KOPT-K1 (cell line): ENCODE results near the gene EXOC3L1.

Source experiments
- H3K27ac ChIP-seq: fragments of 200-600 bp; sonication (generic); 2 replicates; pipeline ENCODE4 v1.5.1; 2016; ENCODE audit warnings: antibody characterized with exemption, mild to moderate bottlenecking, low read depth, low read length; ENCODE audit not compliant: poor library complexity, severe bottlenecking
- H3K36me3 ChIP-seq: fragments of 200-600 bp; sonication (generic); 2 replicates; pipeline ENCODE4 v1.5.1; 2017; ENCODE audit warnings: antibody characterized with exemption, mild to moderate bottlenecking, low read length, moderate library complexity; ENCODE audit not compliant: insufficient read depth
- H3K9me3 ChIP-seq: fragments of 200-600 bp; sonication (generic); 2 replicates; pipeline ENCODE4 v1.5.1; 2017; ENCODE audit warnings: antibody characterized with exemption, low read length, mild to moderate bottlenecking; ENCODE audit not compliant: insufficient read depth, poor library complexity, severe bottlenecking

The EXOC3L1 gene

DNA sequence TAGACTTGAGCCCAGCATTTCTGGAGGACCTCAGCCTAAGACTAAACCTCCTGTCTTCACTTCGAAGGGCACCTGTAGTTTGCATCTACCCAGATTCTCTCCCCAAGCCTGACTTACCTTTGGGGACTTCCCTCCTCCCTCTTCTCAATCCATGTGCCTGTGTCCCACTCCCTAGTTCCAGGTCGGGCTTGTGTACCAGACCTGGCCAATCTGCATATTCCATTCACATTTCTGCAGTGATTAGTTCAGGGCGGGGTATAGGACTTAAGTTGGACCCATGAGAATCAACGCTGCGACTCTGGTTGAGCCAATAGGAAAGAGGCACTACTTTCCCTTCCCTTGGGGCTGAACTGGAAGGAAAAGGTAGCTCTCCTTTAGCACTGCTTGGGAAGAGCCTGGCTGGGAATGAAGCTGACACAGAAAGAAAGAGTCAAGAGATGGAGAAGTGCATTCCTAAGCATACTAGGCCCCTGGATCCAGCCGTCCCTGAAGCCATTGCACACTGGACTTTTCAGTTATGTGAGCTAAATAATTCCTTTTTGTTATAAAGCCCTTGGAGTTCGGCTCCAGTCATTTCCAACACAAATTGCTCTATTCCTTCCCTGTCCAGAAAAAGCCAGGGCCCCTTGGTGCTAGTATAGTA lies 32.7 kb downstream of the EXOC3L1 start:
- Histone ChIP-seq H3K36me3 (no peaks in the 10 kb centered on the region), H3K27ac (no peak overlapping the region), H3K9me3 (no peaks in the 10 kb centered on the region)

DNA sequence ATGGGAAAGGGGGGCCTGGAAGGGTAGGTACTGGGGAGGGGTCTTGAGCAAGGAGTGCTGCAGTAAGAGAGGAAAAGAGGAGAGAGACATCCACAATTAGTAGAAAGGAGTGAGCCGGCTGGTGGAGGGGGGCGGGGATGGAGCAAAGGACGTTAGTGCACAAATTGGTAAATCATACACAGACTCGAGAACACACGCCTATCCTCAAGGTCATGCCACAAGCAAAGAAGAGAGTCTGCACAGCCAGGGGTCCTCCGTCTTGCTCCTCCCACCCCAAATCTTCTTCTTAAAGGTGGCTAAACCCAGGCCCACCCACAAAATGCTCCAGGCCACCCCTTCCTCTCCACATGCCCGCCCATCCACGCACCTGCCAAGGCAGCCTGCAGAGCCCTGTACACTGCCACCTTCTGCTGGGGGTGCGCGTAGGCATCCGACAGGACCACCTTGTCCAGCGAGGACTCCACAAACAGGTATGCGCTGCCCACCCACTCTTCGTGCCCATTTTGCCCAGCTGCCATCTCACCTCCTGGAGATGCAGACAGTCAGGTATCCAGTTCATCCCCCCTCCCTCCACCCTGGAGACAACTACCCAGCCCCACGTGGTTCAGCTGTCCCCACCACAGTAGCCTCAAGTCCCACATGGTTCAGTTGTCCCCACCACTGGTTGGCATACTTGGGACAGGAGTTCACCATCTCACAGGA lies 33.6 kb downstream of the EXOC3L1 start:
- H3K9me3 ChIP-seq = no peaks in the 10 kb centered on the region
- no peak overlapping the region for H3K27ac ChIP-seq
- no peaks in the 10 kb centered on the region for H3K36me3 ChIP-seq

DNA sequence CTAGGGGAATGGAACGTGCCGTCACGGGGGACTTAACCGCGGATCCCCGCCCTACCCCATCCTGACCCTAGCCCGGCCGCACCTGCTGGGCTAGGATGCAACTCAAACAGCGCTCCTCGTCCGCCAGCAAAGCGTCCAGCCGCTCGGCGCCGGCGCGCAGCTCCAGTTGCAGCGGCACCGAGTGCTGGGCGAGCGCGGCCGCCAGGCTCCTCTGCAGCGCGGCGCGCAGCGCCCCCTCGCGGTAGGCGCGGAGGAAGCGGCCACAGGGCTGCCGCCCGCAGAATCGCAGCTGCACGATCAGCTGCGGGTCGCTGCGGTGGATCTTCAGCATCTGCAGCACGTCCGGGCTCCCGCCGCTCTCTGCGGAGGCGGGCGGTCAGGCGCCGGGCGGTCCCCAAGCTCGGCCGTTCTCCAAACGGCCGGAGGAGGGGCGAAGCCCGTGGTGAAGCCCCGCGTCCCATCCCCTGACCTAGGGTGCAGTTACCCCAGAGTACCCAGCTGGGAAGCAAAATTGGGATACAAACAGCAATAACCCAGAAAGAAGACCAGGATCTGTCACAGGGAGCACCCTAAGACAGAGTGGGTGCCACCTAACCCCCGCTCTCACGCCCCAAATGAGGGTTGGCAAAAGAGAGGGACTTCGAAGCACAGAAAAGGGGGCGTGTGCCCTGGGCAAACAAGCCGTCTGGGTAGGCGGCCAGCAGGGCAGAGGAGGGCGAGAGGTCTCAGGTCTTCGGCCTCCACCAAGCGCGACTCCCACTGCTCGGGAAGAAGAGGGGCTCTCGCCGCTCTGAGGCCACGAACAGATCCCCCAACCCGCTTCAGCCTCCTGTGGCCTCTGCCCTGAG lies 34.4 kb downstream of the EXOC3L1 start:
- H3K27ac ChIP-seq = no peak overlapping the region
- no peaks in the 10 kb centered on the region for H3K36me3 ChIP-seq
- H3K9me3 ChIP-seq = no peaks in the 10 kb centered on the region

DNA sequence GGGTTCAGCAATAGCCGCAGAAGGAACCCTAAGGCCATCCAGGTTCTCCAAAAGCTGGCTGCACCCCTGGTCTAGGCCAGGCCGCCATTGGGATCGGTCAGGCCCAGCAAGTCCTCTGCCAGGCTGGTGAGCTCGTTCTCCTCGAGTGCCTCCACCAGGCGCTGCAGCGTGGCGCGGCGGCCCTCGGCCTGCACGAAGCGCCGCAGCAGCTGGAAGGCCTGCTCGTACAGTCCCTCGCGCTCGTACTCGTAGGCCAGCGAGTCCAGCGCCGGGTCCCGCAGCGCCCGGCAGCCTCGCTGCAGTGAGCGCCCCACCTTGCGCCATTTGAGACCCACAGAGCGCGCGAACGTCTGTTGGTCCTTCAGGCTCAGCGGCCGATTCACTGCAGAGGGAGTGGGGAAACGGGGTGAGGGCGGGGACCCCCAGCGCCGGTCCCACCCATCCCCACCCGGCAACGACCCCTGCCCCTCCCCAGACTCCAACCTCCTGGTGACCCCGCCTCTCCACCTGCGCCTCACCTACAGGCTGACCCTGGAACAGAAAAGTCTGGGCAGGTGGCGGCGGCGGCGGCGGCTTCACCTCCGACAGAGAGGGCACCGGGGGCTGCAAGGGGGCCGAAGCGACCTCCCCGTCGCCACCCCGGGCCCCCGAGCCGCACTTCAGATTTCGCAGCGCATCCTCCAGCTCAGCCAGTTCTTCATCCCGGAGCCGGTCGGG lies 35.2 kb downstream of the EXOC3L1 start:
- no peaks in the 10 kb centered on the region for H3K9me3 ChIP-seq
- no peak overlapping the region for H3K27ac ChIP-seq
- peaks cover 1% of the 10 kb centered on the region; the same call in 1 of the 2 replicates for H3K36me3 ChIP-seq

DNA sequence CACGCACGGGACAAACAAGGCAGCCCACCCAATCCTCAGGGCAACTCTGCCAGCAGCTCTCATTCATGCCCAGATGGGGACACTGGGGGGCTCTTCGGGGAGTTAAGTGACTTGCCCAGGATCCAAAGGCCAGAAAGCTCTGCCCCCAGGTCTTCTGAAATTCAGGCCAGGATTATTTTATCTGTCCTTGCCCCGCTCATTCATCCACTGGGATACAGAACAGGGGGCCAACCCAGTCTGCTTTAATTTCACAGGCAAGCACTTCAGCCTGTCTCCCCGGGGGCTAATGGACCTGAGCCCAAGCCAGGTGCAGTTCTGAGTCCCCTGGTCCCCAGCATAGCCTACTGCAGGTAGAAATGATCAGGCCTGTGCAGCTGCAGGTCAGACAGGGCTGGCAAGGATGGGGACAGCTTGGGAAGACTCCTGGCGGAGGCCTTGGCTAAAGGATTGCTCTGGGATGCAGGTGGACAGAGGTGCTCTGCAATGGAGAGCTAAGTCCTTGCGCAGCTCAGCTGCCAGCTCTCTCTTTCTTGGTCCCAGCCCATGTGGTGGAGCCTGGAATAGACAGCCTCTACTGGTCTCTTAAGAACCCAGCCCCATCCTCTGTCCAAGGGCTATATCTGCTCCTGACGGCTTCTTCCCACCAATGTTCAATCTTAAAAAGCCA lies 38.4 kb downstream of the EXOC3L1 start:
- H3K36me3 ChIP-seq = peaks cover 32% of the 10 kb centered on the region

DNA sequence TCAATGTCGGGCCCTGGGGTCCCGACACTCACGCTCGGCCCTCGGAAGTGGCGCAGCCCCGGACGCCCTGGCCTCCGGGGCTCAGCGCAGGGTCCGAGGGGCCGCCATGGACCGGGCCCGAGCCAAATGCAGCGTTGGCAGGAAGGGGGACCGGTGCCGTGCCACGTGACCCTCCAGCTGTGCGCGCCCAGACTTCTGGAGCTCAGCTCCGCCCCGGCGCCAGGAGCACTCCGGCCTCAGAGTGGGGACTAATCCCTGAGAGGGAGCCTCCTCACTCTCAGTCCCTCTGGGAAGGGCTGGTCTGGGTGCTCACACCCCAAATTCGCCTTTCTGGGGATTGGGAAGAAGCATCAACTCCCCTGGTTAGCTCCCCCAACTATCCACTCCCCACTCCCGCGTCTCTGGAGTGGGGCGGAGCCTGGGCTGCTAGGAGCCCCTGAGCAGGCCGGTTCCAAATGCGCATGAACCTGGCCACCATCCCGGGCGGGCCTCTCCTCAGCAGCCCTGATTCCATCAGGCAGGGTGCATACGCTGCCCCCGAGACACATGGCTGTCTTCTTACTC lies 39.0 kb downstream of the EXOC3L1 start, which contains the start of gene B3GNT9:
Gene B3GNT9 (minus strand): TSS at position 166 of the 564 bp plus-strand sequence. CDS start 513 bp downstream, outside the sequence.
- Histone ChIP-seq H3K36me3 (peaks cover 38% of the 10 kb centered on the region), H3K27ac (no peak within 1 kb of the TSS), H3K9me3 (no peaks in the 10 kb centered on the region)

More for the DNA sequence above, 38.4 kb downstream of the EXOC3L1 start:
- Histone ChIP-seq H3K9me3 (no peaks in the 10 kb centered on the region), H3K27ac (no peak overlapping the region)

DNA sequence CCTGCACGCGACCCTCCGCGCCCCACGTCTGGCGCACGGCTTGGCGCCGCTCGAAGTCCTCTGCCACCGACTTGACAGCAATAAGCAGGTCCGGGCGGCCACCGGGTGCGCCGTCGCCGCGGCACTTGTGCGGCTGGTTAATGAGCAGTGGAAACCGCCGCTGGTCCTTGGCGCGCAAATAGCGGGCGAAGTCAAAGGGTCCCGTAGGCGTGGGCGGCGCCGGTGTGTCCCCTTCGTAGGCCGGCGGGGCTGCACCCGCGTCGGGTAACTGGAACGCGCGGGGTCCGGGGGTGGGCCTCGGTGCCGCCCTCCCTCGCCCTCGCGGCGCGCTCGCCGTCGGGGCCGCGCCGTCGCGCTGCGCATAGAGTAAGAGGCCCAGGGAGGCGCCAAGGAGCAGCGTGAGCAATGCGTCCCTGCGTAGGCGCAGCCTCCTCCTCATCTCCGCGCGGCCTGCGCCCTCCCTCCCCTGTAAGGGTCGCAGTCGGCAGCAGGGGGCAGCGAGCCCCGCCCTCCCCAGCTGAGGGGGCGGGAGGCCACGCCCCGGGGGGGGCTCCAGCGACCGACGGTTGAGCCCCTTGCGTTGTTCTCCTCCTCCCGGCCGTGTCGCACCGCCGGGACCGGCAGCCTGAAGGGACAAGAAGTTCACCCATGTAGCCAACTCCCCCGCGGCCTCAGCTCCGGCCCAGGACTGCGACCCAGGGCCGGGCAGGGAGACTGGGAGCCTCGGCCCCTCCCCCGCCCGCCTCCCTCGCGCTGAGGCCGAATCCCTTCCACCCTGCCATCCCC lies 39.7 kb downstream of the EXOC3L1 start:
- Histone ChIP-seq H3K27ac (no peak overlapping the region), H3K9me3 (no peaks in the 10 kb centered on the region), H3K36me3 (peaks cover 45% of the 10 kb centered on the region)

DNA sequence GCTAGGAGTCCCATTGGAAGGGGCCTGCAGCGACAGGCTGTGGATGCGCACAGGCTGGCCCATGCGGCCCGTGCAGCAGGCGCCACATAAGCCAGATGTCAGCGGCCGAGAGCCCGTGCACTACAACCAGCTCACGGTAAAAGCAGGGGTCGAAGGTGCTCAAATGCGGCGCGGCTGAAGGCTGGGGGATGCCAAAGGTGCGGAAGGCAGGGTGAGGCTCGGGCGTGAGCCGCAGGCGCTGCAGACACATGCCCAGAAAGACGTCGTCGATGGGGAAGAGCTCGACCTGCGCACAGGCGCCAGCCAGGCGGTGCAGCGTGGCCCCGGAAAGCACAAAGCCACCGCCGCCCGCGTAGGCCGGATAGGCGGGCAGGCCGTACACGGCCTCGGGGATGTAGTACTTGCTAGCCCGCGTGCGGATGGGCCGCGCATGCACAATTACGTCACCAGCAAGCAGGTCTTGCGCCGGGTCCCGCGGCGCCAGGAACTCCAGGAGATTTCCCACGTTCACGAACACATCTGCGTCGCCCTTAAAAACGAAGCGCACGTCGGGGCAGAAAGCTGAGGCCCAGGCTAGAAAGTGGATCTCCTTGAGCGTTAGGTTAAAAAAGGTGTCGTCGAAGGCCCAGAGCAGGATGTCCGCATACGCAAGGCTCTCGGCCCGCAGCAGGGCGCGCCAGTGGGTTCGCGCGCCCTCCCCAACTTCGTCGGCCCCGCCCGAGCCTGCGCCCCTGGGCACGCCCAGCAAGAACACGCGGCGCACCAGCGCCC lies 40.5 kb downstream of the EXOC3L1 start:
- Histone ChIP-seq H3K9me3 (no peaks in the 10 kb centered on the region), H3K36me3 (peaks cover 53% of the 10 kb centered on the region), H3K27ac (no peak overlapping the region)

DNA sequence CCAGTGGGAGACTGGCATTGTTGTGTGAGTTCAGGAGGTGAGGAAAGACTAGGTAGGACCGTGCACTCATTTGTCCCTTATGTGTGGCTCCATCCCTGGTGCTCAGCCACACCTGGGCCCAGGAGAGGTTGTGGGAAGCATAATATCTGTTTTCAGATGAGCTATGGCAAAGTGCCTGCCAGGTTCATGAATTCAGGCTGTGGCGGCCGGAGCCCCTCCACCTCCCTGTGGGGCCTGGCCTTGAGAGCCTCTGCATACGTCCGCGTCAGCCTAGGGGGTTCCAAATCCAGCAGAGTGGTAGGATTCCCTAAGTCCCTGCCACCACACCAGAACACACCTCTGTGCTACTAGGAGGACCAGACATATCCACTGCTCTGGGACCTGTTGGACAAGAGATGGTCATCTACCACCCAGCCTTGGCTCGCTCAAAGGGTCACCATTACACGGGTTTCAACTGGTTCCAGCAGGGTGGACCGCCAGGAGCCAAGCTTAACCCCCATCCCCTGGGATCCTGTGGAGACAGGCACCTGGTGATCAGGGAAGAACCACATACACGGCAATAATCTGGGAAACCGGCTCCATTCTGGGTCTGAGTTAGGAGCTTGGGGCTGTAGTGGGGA lies 41.2 kb downstream of the EXOC3L1 start:
- Histone ChIP-seq H3K9me3 (no peaks in the 10 kb centered on the region), H3K36me3 (peaks cover 60% of the 10 kb centered on the region), H3K27ac (no peak overlapping the region)

DNA sequence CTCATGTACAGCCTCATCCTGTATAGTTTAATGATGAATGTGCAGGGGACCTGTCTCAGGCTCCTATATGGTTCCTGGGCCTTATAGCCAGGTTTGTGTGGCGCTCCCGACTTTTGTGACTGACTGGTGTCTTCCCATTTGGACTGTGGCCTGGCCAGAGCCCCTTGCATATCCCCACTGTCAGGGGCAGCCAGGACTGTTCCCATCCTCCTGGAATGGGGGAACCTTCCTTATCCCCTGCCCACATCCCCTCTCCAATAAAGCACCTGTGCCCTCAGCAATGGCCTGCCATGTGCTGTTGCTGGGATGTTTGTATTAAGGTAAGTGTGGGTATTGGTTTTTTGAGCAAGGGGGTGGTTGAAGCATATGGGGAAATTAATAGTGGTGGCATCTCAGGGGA lies 41.7 kb downstream of the EXOC3L1 start:
- Histone ChIP-seq H3K27ac (no peak overlapping the region), H3K36me3 (peaks cover 64% of the 10 kb centered on the region), H3K9me3 (no peaks in the 10 kb centered on the region)

DNA sequence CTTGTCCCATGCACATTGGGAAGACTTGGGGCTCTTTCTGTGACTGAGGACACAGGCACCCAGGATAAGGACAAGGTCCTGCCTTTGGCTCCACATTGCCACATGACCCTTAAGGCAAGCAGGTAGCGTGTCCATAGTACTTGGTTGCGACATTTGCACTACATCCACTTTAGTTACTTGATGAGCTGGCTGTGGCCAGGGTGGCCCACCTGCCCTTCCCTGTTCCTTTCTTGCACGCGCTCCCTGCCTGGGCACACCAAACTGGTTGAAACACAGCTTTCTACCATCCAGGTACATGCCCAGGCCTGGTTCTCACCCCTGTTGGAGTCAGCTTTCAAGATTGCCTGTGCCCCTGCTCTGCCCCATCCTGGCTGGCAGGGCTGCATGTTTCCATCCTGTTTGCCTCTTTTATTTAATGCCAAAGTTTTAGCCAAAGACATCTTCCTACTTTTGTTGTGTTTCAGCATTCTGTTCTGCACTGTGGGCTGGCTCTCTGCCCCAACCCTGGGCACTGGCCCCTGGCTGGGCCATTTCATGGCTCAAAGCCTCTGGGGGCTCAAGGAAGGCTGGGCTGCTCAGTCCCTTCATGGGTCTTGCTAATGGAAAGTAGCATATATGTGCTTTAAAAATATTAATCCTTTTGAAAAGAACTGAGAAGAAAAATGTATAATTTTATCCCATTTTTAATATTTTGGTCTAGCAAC lies 42.3 kb downstream of the EXOC3L1 start:
- Histone ChIP-seq H3K27ac (no peak overlapping the region), H3K9me3 (no peaks in the 10 kb centered on the region), H3K36me3 (peaks cover 70% of the 10 kb centered on the region)
